Astrocyte of the spinal cord (primary cell): ENCODE data around the gene FANK1.
A peak's percentile ranks its signal among the peaks of the same experiment; 100 is the strongest.

Source experiments
- DNase-seq: peaks from one replicate; pipeline ENCODE4 v3.0.0; 2011; ENCODE audit warnings: low read depth, low spot score
- H3K4me3 ChIP-seq: 2 replicates; pipeline ENCODE4 v1.5.1; 2011; ENCODE audit warnings: low read depth, mild to moderate bottlenecking, low read length, moderate library complexity
- in situ Hi-C: cut with HindIII; loops from 2 replicates; pipeline ENCODE4 v1.10.0; 2017; ENCODE audit warnings: low sequenced_read_pairs
- TF ChIP-seq, protein P1 (sequence below): IDR thresholded peaks from 2 replicates; pipeline ENCODE4 v1.5.1; 2012; ENCODE audit warnings: low read depth, mild to moderate bottlenecking, low read length, inconsistent platforms

Gene FANK1

DNA sequence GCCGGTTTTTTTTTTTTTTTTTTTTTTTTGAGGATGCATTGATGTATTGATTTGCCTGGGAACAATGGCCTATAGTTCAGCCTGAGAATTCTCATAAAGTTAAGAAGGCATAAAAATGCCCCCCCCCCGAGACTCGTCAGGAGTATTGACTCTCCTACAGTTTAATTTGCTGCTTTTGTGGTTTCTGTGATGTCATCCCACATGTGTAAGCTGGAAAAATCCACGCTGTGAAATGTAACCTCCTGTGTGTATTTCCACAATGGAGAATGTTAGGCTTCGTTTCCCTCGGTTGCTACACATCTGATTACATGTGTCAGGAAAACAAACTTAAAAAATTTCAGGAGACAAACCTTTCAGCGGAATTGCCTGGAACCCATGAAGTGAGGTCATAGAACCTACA, 117.9 kb downstream of the FANK1 start:
- in situ Hi-C loops: no loop called here
- TF ChIP-seq, protein P1, sequence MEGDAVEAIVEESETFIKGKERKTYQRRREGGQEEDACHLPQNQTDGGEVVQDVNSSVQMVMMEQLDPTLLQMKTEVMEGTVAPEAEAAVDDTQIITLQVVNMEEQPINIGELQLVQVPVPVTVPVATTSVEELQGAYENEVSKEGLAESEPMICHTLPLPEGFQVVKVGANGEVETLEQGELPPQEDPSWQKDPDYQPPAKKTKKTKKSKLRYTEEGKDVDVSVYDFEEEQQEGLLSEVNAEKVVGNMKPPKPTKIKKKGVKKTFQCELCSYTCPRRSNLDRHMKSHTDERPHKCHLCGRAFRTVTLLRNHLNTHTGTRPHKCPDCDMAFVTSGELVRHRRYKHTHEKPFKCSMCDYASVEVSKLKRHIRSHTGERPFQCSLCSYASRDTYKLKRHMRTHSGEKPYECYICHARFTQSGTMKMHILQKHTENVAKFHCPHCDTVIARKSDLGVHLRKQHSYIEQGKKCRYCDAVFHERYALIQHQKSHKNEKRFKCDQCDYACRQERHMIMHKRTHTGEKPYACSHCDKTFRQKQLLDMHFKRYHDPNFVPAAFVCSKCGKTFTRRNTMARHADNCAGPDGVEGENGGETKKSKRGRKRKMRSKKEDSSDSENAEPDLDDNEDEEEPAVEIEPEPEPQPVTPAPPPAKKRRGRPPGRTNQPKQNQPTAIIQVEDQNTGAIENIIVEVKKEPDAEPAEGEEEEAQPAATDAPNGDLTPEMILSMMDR: no peak
- peak; percentile 93 for DNase-seq

GRCh38 chr10:126015413-126015812, 119.0 kb downstream of the FANK1 start:
- TF ChIP-seq, protein P1: no peak
- in situ Hi-C loops: no loop called here
- H3K4me3 ChIP-seq: no peak overlapping the region

More for the DNA sequence above, 117.9 kb downstream of the FANK1 start:
- no peak overlapping the region for H3K4me3 ChIP-seq

GRCh38 chr10:126016156-126016805, 119.9 kb downstream of the FANK1 start:
- in situ Hi-C loops: no loop called here

More at GRCh38 chr10:126015413-126015812, 119.0 kb downstream of the FANK1 start:
- DNase-seq: peak; percentile 13

GRCh38 chr10:126016882-126017281, 120.5 kb downstream of the FANK1 start:
- no peak overlapping the region for H3K4me3 ChIP-seq
- in situ Hi-C loops: no loop called here
- no peak for DNase-seq
- TF ChIP-seq, protein P1: no peak

More at GRCh38 chr10:126016156-126016805, 119.9 kb downstream of the FANK1 start:
- no peak for DNase-seq
- TF ChIP-seq, protein P1: no peak
- H3K4me3 ChIP-seq: no peak overlapping the region

- in situ Hi-C loops: no loop called here
- TF ChIP-seq, protein P1: no peak
- H3K4me3 ChIP-seq: no peak overlapping the region
- peak; percentile 10 for DNase-seq
These were observed 121.7 kb downstream of the FANK1 start for GRCh38 chr10:126017961-126018560.

DNA sequence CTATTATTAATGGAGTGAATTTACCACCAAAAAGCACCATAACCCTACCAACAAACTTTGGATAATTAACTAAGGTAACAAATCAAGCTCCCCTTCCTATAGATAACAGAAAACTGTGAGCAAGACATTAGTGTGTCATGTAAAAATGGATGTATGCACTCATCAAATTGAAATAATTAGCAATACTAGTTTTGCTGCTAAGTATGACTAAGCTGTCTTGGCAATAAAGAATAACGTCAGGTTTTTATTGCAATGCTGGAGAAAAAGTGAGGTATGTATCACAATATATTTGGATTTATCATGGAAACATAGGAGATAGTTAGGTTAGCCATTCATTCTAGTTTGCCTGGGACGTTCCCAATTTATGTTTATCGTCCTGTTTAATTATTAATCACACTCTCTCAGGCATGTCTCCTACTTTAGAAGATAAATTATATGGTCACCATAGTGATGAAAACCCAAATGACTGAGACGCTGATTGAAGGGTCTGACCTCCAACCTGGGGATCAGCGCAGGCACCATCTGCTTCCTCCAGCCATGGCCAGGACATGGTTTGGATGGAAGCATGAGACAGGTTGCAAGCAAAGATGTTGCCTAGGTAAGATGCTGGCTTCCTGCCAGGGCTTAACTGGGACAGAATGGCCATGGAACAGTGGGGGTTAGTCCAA, 125.6 kb downstream of the FANK1 start:
- no peak for DNase-seq
- TF ChIP-seq, protein P1: no peak
- in situ Hi-C loops: no loop called here
- no peak overlapping the region for H3K4me3 ChIP-seq
